ENCODE measurements around the gene EPHA10.

- TF ChIP-seq CTCF (IDR thresholded peaks at IDR 0.05): no peak
- TF ChIP-seq POLR2AphosphoS5 (IDR thresholded peaks at IDR 0.05): no peak
- TF ChIP-seq POLR2A (IDR thresholded peaks at IDR 0.05): no peak
These were observed 41.9 kb downstream of the EPHA10 start for GRCh38 chr1:37723072-37723389.
